GM23248 (cell line): ENCODE results near the gene QRICH1. TPM values are rescaled to one million over a fixed set of nuclear protein-coding genes. Genes with fewer than 3 reads are reported as not detected.

Source experiments
- DNase-seq: peaks from one replicate; pipeline ENCODE4 v3.0.0-alpha.2; 2015
- H2AFZ ChIP-seq: fragments of 200-600 bp; sonication (generic); 2 replicates; pipeline ENCODE4 v1.6.1; 2016; ENCODE audit warnings: antibody characterized with exemption
- H3F3A ChIP-seq: fragments of 200-600 bp; sonication (generic); 2 replicates; pipeline ENCODE4 v1.6.1; 2016; ENCODE audit warnings: mild to moderate bottlenecking, antibody characterized with exemption, mixed run types; ENCODE audit not compliant: insufficient read depth
- H3K27ac ChIP-seq: fragments of 200-600 bp; sonication (generic); 2 replicates; pipeline ENCODE4 v1.5.1; 2016; ENCODE audit warnings: mild to moderate bottlenecking
- H3K27me3 ChIP-seq: fragments of 200-600 bp; sonication (generic); replicated peaks from 2 replicates; pipeline ENCODE4 v1.6.1; 2016; ENCODE audit warnings: mild to moderate bottlenecking; ENCODE audit not compliant: insufficient read depth
- H3K36me3 ChIP-seq: fragments of 200-600 bp; sonication (generic); 2 replicates; pipeline ENCODE4 v1.6.1; 2016; ENCODE audit warnings: low read depth, mild to moderate bottlenecking
- H3K4me1 ChIP-seq: fragments of 200-600 bp; sonication (generic); 2 replicates; pipeline ENCODE4 v1.6.1; 2016; ENCODE audit warnings: mild to moderate bottlenecking; ENCODE audit not compliant: insufficient read depth
- H3K4me2 ChIP-seq: fragments of 200-600 bp; sonication (generic); one replicate; pipeline ENCODE4 v1.6.1; 2016; ENCODE audit warnings: mild to moderate bottlenecking; ENCODE audit not compliant: unreplicated experiment
- H3K4me3 ChIP-seq: fragments of 200-600 bp; sonication (generic); 2 replicates; pipeline ENCODE4 v1.5.1; 2016; ENCODE audit warnings: mild to moderate bottlenecking
- H3K79me2 ChIP-seq: fragments of 200-600 bp; sonication (generic); 2 replicates; pipeline ENCODE4 v1.6.1; 2016; ENCODE audit warnings: mild to moderate bottlenecking; ENCODE audit not compliant: insufficient read depth
- H3K9ac ChIP-seq: fragments of 200-600 bp; sonication (generic); 2 replicates; pipeline ENCODE4 v1.6.1; 2016; ENCODE audit warnings: mild to moderate bottlenecking
- H3K9me2 ChIP-seq: fragments of 200-600 bp; sonication (generic); 2 replicates; pipeline ENCODE4 v1.6.1; 2016; ENCODE audit warnings: mixed run types, mild to moderate bottlenecking, moderate library complexity; ENCODE audit not compliant: insufficient read depth
- H3K9me3 ChIP-seq: fragments of 200-600 bp; sonication (generic); one replicate; pipeline ENCODE4 v1.6.1; 2017; ENCODE audit warnings: low read depth
- H4K20me1 ChIP-seq: fragments of 200-600 bp; sonication (generic); 2 replicates; pipeline ENCODE4 v1.6.0; 2016; ENCODE audit not compliant: insufficient read depth
- EZH2 ChIP-seq: fragments of 200-600 bp; sonication (generic); IDR thresholded peaks from 2 replicates; pipeline ENCODE4 v1.6.1; 2018; ENCODE audit warnings: antibody characterized with exemption, mild to moderate bottlenecking; ENCODE audit not compliant: insufficient read depth, poor library complexity, severe bottlenecking
- EZH2phosphoT487 ChIP-seq: fragments of 200-600 bp; sonication (generic); IDR thresholded peaks from 2 replicates; pipeline ENCODE4 v1.6.1; 2018; ENCODE audit warnings: antibody characterized with exemption, moderate library complexity, mild to moderate bottlenecking, low read depth; ENCODE audit not compliant: insufficient read depth
- WGBS, 2 experiments: methylation state at CpG; one replicate each; pipeline ENCODE4 v1.1.6; 2015 to 2017; ENCODE audit warnings: low lambda C conversion rate in 2 of 2, low coverage in 1 of 2; ENCODE audit errors: missing lambda C conversion rate in 2 of 2; 5-methylcytosine and 5-hydroxymethylcytosine counted together
- in situ Hi-C: fragments of 300-500 bp; cut with MboI; formaldehyde crosslinking; loops from 2 replicates; pipeline ENCODE4 v1.15.0; 2020
- polyA plus RNA-seq: library from polyadenylated mRNA; unstranded; fragments of >200 nt; fragmentation: Nextera tagmentation; extraction: Ambion mirVana; gene quantifications from 2 replicates; pipeline ENCODE4 v1.2.1, GENCODE V29; 2016
- total RNA-seq: library from RNA; depleted of rRNA; stranded (reverse); fragments of >200 nt; shearing (Covaris generic); gene quantifications from 2 replicates; pipeline ENCODE4 v1.2.3, GENCODE V29; 2014

QRICH1 gene
- total and polyA plus RNA-seq, 2 experiments from 2014 or later, result 29.0 to 107 TPM

GRCh38 chr3:49054344-49054862 is 39.5 kb downstream of the QRICH1 start:
- Histone ChIP-seq H3K36me3 (peaks cover 36% of the 10 kb centered on the region; the same call in 1 of the 2 replicates), H4K20me1 (no peaks in the 10 kb centered on the region), H3K4me3 (no peak overlapping the region), H3K27me3 (no peaks in the 10 kb centered on the region), H3K9me3 (no peaks in the 10 kb centered on the region), H3K27ac (no peak overlapping the region), H3K4me2 (no peak overlapping the region), H3F3A (peaks cover 10% of the 10 kb centered on the region; the same call in 1 of the 2 replicates), H2AFZ (no peak overlapping the region), H3K9me2 (no peaks in the 10 kb centered on the region), H3K79me2 (peaks cover 82% of the 10 kb centered on the region), H3K9ac (no peak overlapping the region), H3K4me1 (no peaks in the 10 kb centered on the region)
- DNase-seq, result no peak
- WGBS, 2 experiments, result 94 to 97% methylated on average over 2 of the region's 2 CpGs
- in situ Hi-C loops, result no loop called here
- no peak for TF ChIP-seq EZH2phosphoT487

GRCh38 chr3:49053543-49053942 is 40.3 kb downstream of the QRICH1 start:
- no peaks in the 10 kb centered on the region for H3K9me3 ChIP-seq
- H3K27ac ChIP-seq, result no peak overlapping the region
- in situ Hi-C loops, result no loop called here
- no peaks in the 10 kb centered on the region for H4K20me1 ChIP-seq
- H3K9ac ChIP-seq, result no peak overlapping the region
- H2AFZ ChIP-seq, result no peak overlapping the region
- 94 to 100% methylated on average over 1 of the region's 1 CpG for WGBS, 2 experiments
- no peaks in the 10 kb centered on the region for H3K9me2 ChIP-seq
- no peaks in the 10 kb centered on the region for H3K4me1 ChIP-seq
- TF ChIP-seq EZH2phosphoT487, result no peak
- TF ChIP-seq EZH2, result no peak
- no peak overlapping the region for H3K4me2 ChIP-seq
- DNase-seq, result no peak
- H3K79me2 ChIP-seq, result peaks cover 82% of the 10 kb centered on the region
- H3K36me3 ChIP-seq, result peaks cover 36% of the 10 kb centered on the region; the same call in 1 of the 2 replicates
- no peak overlapping the region for H3K4me3 ChIP-seq
- H3F3A ChIP-seq, result peaks cover 10% of the 10 kb centered on the region; the same call in 1 of the 2 replicates
- H3K27me3 ChIP-seq, result no peaks in the 10 kb centered on the region

GRCh38 chr3:49035281-49035680 is 58.6 kb downstream of the QRICH1 start:
- no peak for DNase-seq
- peaks cover 15% of the 10 kb centered on the region; the same call in 1 of the 2 replicates for H3K36me3 ChIP-seq
- no peak overlapping the region for H3K4me2 ChIP-seq
- H3F3A ChIP-seq, result peaks cover 30% of the 10 kb centered on the region
- no peaks in the 10 kb centered on the region for H3K27me3 ChIP-seq
- H3K4me3 ChIP-seq, result no peak overlapping the region
- no peaks in the 10 kb centered on the region for H3K9me3 ChIP-seq
- no peaks in the 10 kb centered on the region for H4K20me1 ChIP-seq
- H3K9ac ChIP-seq, result no peak overlapping the region
- no peaks in the 10 kb centered on the region for H3K9me2 ChIP-seq
- H3K27ac ChIP-seq, result no peak overlapping the region
- H3K79me2 ChIP-seq, result peaks cover 19% of the 10 kb centered on the region
- TF ChIP-seq EZH2phosphoT487 (no peak), EZH2 (no peak)
- in situ Hi-C loops, result no loop called here
- H3K4me1 ChIP-seq, result peaks cover 6% of the 10 kb centered on the region; the same call in 1 of the 2 replicates
- H2AFZ ChIP-seq, result no peak overlapping the region
- WGBS, 2 experiments, result 74 to 80% methylated on average over 3 of the region's 3 CpGs

GRCh38 chr3:49034650-49035049 is 59.2 kb downstream of the QRICH1 start:
- no peak for DNase-seq
- H4K20me1 ChIP-seq, result no peaks in the 10 kb centered on the region
- peaks cover 6% of the 10 kb centered on the region; the same call in 1 of the 2 replicates for H3K4me1 ChIP-seq
- H2AFZ ChIP-seq, result no peak overlapping the region
- in situ Hi-C loops, result no loop called here
- 80% methylated on average over 2 of the region's 2 CpGs for WGBS, 2 experiments
- no peaks in the 10 kb centered on the region for H3K9me3 ChIP-seq
- no peak overlapping the region for H3K9ac ChIP-seq
- H3K36me3 ChIP-seq, result peaks cover 17% of the 10 kb centered on the region
- H3K4me3 ChIP-seq, result no peak overlapping the region
- TF ChIP-seq EZH2 (no peak), EZH2phosphoT487 (no peak)
- H3K27ac ChIP-seq, result no peak overlapping the region
- H3K9me2 ChIP-seq, result no peaks in the 10 kb centered on the region
- H3F3A ChIP-seq, result peaks cover 36% of the 10 kb centered on the region
- peaks cover 19% of the 10 kb centered on the region for H3K79me2 ChIP-seq
- no peak overlapping the region for H3K4me2 ChIP-seq
- H3K27me3 ChIP-seq, result no peaks in the 10 kb centered on the region
